ENCODE results near the gene CDH24. TPM values are rescaled to one million over a fixed set of nuclear protein-coding genes. Genes with fewer than 3 reads are reported as not detected.

CDH24 gene
- total and polyA plus RNA-seq, 2 experiments from 2014 or later: 4.4 to 17.8 TPM

DNA sequence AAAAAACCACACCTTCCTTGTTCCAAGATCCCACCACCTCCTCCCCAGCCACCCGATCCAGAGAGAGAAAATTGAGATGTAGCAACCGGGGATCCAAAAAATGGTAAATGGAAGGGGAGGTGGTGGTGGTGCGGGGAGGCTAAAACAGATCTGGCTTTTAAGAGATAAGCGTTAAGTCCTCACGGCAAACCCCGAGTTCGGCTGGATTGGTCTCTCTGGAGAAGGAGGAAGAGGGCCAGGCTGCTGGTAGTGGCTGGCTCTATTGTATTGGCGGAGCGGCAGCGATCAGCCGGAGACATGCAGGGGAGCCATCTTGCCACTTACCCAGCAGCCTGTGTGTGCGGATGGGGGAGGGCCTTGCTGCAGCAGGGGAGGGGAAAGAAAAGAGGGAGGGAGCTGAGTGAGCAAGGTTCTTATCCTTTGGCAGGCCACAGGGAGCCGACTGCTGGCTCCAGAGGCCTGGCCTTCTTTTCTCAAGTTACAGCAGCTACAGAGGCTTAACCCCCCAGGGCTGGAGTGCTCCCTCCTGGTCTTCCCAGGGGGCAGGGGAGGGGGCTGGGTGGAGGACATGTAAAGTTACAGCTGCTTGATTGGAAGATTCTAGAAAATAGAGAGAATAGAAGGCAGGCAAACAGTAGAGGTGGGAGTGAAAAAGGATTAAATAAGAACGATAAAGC is 14.1 kb upstream of the CDH24 start:
- Mint-ChIP-seq H3K36me3 (ENCODE audit: low read depth) (peaks cover 82% of the 10 kb centered on the region), H3K27me3 (ENCODE audit: insufficient read depth, low read depth, poor library complexity) (peaks cover 7% of the 10 kb centered on the region), H3K4me1 (peaks cover 42% of the 10 kb centered on the region), H3K27ac (peak overlapping the region; percentile 98), H3K9me3 (no peaks in the 10 kb centered on the region), H3K4me3 (peak overlapping the region; percentile 91)
- H3K4me2 ChIP-seq: peak overlapping the region; percentile 85
- peak; percentile 87 for ATAC-seq
- peak; percentile 95 for DNase-seq (ENCODE audit: low spot score)
- H3F3A ChIP-seq (replicated peaks; ENCODE audit: low read depth): peaks cover 41% of the 10 kb centered on the region
- TF ChIP-seq STAT1 (IDR thresholded peaks at IDR 0.05; ENCODE audit: unreplicated experiment) (no peak), EZH2phosphoT487 (IDR thresholded peaks at IDR 0.05; ENCODE audit: unreplicated experiment) (no peak), POLR2AphosphoS5 (IDR thresholded peaks at IDR 0.05; ENCODE audit: low read depth) (peak; percentile 93), REST (IDR thresholded peaks at IDR 0.05; ENCODE audit: unreplicated experiment) (no peak), CREB1 (CRISPR knock-in tag; IDR thresholded peaks at IDR 0.05; ENCODE audit: low read depth) (0 out of 2 replicates have a peak, but pooled peaks have one; percentile 31), ZNF114 (CRISPR knock-in tag; IDR thresholded peaks at IDR 0.05) (no peak), ZNF331 (CRISPR knock-in tag; IDR thresholded peaks at IDR 0.05; ENCODE audit: low read depth) (no peak), EZH2 (IDR thresholded peaks at IDR 0.05; ENCODE audit: low read depth, unreplicated experiment) (no peak), NANOG (IDR thresholded peaks at IDR 0.05; ENCODE audit: borderline replicate concordance) (no peak), ZNF462 (CRISPR knock-in tag; IDR thresholded peaks at IDR 0.05) (no peak), JUNB (IDR thresholded peaks at IDR 0.05; ENCODE audit: unreplicated experiment) (no peak)
- TF ChIP-seq, protein P1, sequence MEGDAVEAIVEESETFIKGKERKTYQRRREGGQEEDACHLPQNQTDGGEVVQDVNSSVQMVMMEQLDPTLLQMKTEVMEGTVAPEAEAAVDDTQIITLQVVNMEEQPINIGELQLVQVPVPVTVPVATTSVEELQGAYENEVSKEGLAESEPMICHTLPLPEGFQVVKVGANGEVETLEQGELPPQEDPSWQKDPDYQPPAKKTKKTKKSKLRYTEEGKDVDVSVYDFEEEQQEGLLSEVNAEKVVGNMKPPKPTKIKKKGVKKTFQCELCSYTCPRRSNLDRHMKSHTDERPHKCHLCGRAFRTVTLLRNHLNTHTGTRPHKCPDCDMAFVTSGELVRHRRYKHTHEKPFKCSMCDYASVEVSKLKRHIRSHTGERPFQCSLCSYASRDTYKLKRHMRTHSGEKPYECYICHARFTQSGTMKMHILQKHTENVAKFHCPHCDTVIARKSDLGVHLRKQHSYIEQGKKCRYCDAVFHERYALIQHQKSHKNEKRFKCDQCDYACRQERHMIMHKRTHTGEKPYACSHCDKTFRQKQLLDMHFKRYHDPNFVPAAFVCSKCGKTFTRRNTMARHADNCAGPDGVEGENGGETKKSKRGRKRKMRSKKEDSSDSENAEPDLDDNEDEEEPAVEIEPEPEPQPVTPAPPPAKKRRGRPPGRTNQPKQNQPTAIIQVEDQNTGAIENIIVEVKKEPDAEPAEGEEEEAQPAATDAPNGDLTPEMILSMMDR (conservative IDR thresholded peaks at IDR 0.05; ENCODE audit: low read depth in 2 of 2): no peak
- TF ChIP-seq, protein P2, sequence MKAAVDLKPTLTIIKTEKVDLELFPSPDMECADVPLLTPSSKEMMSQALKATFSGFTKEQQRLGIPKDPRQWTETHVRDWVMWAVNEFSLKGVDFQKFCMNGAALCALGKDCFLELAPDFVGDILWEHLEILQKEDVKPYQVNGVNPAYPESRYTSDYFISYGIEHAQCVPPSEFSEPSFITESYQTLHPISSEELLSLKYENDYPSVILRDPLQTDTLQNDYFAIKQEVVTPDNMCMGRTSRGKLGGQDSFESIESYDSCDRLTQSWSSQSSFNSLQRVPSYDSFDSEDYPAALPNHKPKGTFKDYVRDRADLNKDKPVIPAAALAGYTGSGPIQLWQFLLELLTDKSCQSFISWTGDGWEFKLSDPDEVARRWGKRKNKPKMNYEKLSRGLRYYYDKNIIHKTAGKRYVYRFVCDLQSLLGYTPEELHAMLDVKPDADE (IDR thresholded peaks at IDR 0.05): no peak
- no peaks in the 10 kb centered on the region for H3K9me2 ChIP-seq (ENCODE audit: insufficient read depth)
- H3K4me1 ChIP-seq (ENCODE audit: insufficient read depth): peaks cover 32% of the 10 kb centered on the region
- H2AFZ ChIP-seq: no peak overlapping the region
- H3K27ac ChIP-seq (ENCODE audit: low read depth): peak overlapping the region; percentile 89
- H3K36me3 ChIP-seq (ENCODE audit: insufficient read depth): peaks cover 42% of the 10 kb centered on the region
- no peaks in the 10 kb centered on the region for H3K27me3 ChIP-seq (ENCODE audit: insufficient read depth)
- peaks cover 22% of the 10 kb centered on the region for H4K20me1 ChIP-seq (replicated peaks; ENCODE audit: insufficient read depth)
- H3K79me2 ChIP-seq (replicated peaks; ENCODE audit: insufficient read depth): peaks cover 68% of the 10 kb centered on the region
- peak overlapping the region; percentile 83 for H3K4me3 ChIP-seq
